ENCODE data around the gene ANKS6. TPM values are rescaled to one million over a fixed set of nuclear protein-coding genes. Genes with fewer than 3 reads are reported as not detected.

ANKS6 gene
- total and polyA plus RNA-seq, 2 of the 4 experiments (the other 2 are of a cell fraction): 9.0 to 23.6 TPM

DNA sequence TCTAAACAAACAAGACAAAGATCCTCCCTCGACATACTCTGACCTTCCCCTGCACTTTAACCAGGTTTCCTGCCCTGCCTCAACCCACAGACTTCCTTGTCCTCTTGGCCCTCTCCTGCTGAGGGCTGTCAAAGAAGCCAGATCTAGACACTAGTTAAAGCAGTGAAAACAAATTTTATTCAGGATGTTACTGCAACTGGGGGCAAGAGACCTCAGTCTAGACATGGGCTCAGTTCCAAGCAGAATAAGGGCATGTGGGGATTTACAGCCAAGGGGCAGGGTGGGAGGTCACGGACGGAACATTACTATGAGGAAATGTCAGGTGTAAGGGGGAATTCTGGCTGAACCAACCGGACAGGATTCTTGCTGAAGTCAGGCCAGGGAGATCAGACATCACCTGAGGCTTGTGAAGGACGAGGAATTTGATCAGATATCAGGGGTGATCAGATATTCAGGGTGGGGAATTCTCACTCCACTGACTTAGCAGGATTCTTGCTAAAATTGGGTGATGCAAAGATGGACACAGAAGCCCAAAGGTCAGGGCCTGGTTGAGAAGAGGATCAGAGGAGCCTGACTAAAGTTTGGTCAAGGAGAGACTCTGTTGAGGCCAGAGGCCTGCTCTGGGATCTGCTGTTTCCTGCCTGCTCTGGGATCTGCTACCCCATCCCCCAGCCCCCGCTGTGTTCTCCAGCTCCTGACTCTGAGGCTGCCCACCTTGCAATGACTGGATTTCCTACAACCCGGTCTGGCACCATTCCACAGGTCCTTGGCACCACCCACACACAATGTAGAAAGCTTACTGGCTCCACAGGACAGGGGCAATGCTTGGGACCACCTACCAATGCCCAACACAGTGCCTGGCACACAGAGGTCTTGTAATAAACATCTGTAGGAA, 109.1 kb downstream of the ANKS6 start:
- H2BK15ac ChIP-seq (ENCODE audit: low read depth, low read length): no peak overlapping the region
- no peaks in the 10 kb centered on the region for H3K36me3 ChIP-seq (ENCODE audit: control insufficient read depth, insufficient read depth, low read length)
- H2AK9ac ChIP-seq (replicated peaks; ENCODE audit: low read depth, low read length, poor library complexity): no peak overlapping the region
- no peak overlapping the region for H3K18ac ChIP-seq (ENCODE audit: low read depth, low read length)
- H2BK5ac ChIP-seq (ENCODE audit: low read depth, low read length, poor library complexity, severe bottlenecking): no peak overlapping the region
- H2AK5ac ChIP-seq (ENCODE audit: low read depth, low read length): no peak overlapping the region
- no peaks in the 10 kb centered on the region for H3K9me3 ChIP-seq (ENCODE audit: control insufficient read depth, insufficient read depth, low read length)
- no peak overlapping the region for H4K91ac ChIP-seq (ENCODE audit: insufficient read depth, low read depth, low read length)
- no peak for DNase-seq
- no TSS peak for BruUV-seq (replicated peaks)
- no peak overlapping the region for H3K9ac ChIP-seq (ENCODE audit: low read depth, low read length)
- H3K79me1 ChIP-seq (ENCODE audit: low read depth in 1 of 2, low read length in 2 of 2): peaks cover 0 to 53% of the 10 kb centered on the region in 2 experiments; a peak in 3 of 4 replicates
- dilution Hi-C loops (cut with HindIII; ENCODE audit: low sequenced_read_pairs, unreplicated experiment) (no loop called here), intact Hi-C loops (cut with micrococcal nuclease) (no loop called here), in situ Hi-C loops (cut with MboI; ENCODE audit: low sequenced_read_pairs) (no loop called here)
- H3K4me1 ChIP-seq (ENCODE audit: control insufficient read depth, insufficient read depth, low read length): peaks cover 6% of the 10 kb centered on the region
- no peak overlapping the region for H3K4me3 ChIP-seq (ENCODE audit: insufficient read depth, low read depth, low read length)
- no peak overlapping the region for H3K14ac ChIP-seq (replicated peaks; ENCODE audit: low read depth, low read length)
- no peaks in the 10 kb centered on the region; the same call in 1 of the 2 replicates for H3K27me3 ChIP-seq (ENCODE audit: control insufficient read depth, insufficient read depth, low read length)
- peaks cover 10% of the 10 kb centered on the region for H3K9me1 ChIP-seq (ENCODE audit: insufficient read depth, low read length)
- no peak overlapping the region for H3K27ac ChIP-seq (ENCODE audit: insufficient read depth, low read length)
- H2AFZ ChIP-seq (replicated peaks; ENCODE audit: low read length, poor library complexity): peak overlapping the region; percentile 65
- H3K23ac ChIP-seq (ENCODE audit: low read depth, low read length): 0 out of 2 replicates have a peak overlapping the region, but pooled peaks have one; percentile 11
- H4K5ac ChIP-seq (ENCODE audit: low read depth, low read length): no peak overlapping the region
- POLR2A ChIA-PET (ENCODE audit: unreplicated experiment): no interaction called here
- H3K4me2 ChIP-seq (ENCODE audit: low read depth, low read length): no peak overlapping the region
- ATAC-seq (ENCODE audit: low read depth): no peak
- no peak overlapping the region for H2BK120ac ChIP-seq (ENCODE audit: low read depth, low read length)
- WGBS, 2 experiments (ENCODE audit: extremely low coverage in 2 of 2, insufficient read length in 1 of 2): 83% methylated on average over 3 of the region's 7 CpGs; no CpG with 5 or more reads in 1 of the 2 experiments
- CTCF ChIA-PET: no interaction called here
- 0 out of 4 replicates have a peak overlapping the region, but pooled peaks of 1 of the 2 experiments have one; percentile 24 for H4K8ac ChIP-seq (ENCODE audit: low read depth in 2 of 2, low read length in 2 of 2)
- no peak overlapping the region for H2BK20ac ChIP-seq (ENCODE audit: low read depth, low read length)
- peaks cover 41% of the 10 kb centered on the region for H4K20me1 ChIP-seq (ENCODE audit: insufficient read depth, low read length)
- no peak overlapping the region; the same call in 1 of the 2 replicates for H3K4ac ChIP-seq (ENCODE audit: low read depth, low read length)
- H3K56ac ChIP-seq (ENCODE audit: extremely low read depth, insufficient read depth, low read length): no peak overlapping the region
- TF ChIP-seq, protein P1, sequence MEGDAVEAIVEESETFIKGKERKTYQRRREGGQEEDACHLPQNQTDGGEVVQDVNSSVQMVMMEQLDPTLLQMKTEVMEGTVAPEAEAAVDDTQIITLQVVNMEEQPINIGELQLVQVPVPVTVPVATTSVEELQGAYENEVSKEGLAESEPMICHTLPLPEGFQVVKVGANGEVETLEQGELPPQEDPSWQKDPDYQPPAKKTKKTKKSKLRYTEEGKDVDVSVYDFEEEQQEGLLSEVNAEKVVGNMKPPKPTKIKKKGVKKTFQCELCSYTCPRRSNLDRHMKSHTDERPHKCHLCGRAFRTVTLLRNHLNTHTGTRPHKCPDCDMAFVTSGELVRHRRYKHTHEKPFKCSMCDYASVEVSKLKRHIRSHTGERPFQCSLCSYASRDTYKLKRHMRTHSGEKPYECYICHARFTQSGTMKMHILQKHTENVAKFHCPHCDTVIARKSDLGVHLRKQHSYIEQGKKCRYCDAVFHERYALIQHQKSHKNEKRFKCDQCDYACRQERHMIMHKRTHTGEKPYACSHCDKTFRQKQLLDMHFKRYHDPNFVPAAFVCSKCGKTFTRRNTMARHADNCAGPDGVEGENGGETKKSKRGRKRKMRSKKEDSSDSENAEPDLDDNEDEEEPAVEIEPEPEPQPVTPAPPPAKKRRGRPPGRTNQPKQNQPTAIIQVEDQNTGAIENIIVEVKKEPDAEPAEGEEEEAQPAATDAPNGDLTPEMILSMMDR (conservative IDR thresholded peaks at IDR 0.05; ENCODE audit: low read depth, low read length): no peak
- TF ChIP-seq MAZ (IDR thresholded peaks at IDR 0.05; ENCODE audit: borderline replicate concordance, low read depth, low read length): no peak
- TF ChIP-seq SMC3 (IDR thresholded peaks at IDR 0.05; ENCODE audit: low read depth, low read length): no peak
- TF ChIP-seq, protein P2, sequence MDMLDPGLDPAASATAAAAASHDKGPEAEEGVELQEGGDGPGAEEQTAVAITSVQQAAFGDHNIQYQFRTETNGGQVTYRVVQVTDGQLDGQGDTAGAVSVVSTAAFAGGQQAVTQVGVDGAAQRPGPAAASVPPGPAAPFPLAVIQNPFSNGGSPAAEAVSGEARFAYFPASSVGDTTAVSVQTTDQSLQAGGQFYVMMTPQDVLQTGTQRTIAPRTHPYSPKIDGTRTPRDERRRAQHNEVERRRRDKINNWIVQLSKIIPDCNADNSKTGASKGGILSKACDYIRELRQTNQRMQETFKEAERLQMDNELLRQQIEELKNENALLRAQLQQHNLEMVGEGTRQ (IDR thresholded peaks at IDR 0.05; ENCODE audit: low read depth, low read length): no peak
- no peak for TF ChIP-seq RFX5 (IDR thresholded peaks at IDR 0.05; ENCODE audit: low read depth, low read length)
- TF ChIP-seq POLR2A (IDR thresholded peaks at IDR 0.05; ENCODE audit: low read depth, low read length): no peak
- no peak for TF ChIP-seq NFE2L2 (IDR thresholded peaks at IDR 0.05; ENCODE audit: low read depth, low read length)
- TF ChIP-seq MAFK (IDR thresholded peaks at IDR 0.05; ENCODE audit: low read depth, low read length): no peak
- TF ChIP-seq RAD21 (IDR thresholded peaks at IDR 0.05; ENCODE audit: low read length): no peak
- TF ChIP-seq MXI1 (IDR thresholded peaks at IDR 0.05; ENCODE audit: borderline replicate concordance, low read depth, low read length): no peak
- TF ChIP-seq ELK1 (IDR thresholded peaks at IDR 0.05; ENCODE audit: borderline replicate concordance, low read depth, low read length): no peak
- TF ChIP-seq CEBPB (IDR thresholded peaks at IDR 0.05; ENCODE audit: low read depth, low read length): no peak
- TF ChIP-seq BHLHE40 (IDR thresholded peaks at IDR 0.05; ENCODE audit: low read depth, low read length): no peak
- no peak for TF ChIP-seq CHD1 (IDR thresholded peaks at IDR 0.05; ENCODE audit: low read depth, low read length)
- no peak for TF ChIP-seq FOS (IDR thresholded peaks at IDR 0.05; ENCODE audit: low read depth, low read length)

Data from IMR-90 (cell line).